Nephron progenitor cell (in vitro differentiated cells): ENCODE measurements around the gene INPP5F.
"Not testable (repeated sequence)": the region's sequence is repeated elsewhere in the genome, so short reads cannot be mapped to it uniquely, and the experiment has no call there.

Source experiments
- DNase-seq: peaks from one replicate; pipeline ENCODE4 v3.0.0; 2021
- H3K27ac Mint-ChIP-seq: 2 replicates; pipeline ENCODE4 v1.8.0; 2021; ENCODE audit warnings: mild to moderate bottlenecking, moderate library complexity, mixed read lengths
- H3K27me3 Mint-ChIP-seq: 2 replicates; pipeline ENCODE4 v1.8.0; 2021; ENCODE audit warnings: mild to moderate bottlenecking, low read depth, mixed read lengths; ENCODE audit not compliant: poor library complexity
- H3K36me3 Mint-ChIP-seq: 2 replicates; pipeline ENCODE4 v1.8.0; 2021; ENCODE audit warnings: low read depth, mixed read lengths
- H3K4me1 Mint-ChIP-seq: 2 replicates; pipeline ENCODE4 v1.8.0; 2021; ENCODE audit warnings: mixed read lengths
- H3K4me3 Mint-ChIP-seq: 2 replicates; pipeline ENCODE4 v1.8.0; 2021; ENCODE audit warnings: mild to moderate bottlenecking, moderate library complexity, mixed read lengths
- H3K9me3 Mint-ChIP-seq: 2 replicates; pipeline ENCODE4 v1.8.0; 2021; ENCODE audit warnings: mild to moderate bottlenecking, moderate library complexity, mixed read lengths
- TF ChIP-seq, protein P1 (sequence below): fragments of 200-600 bp; sonication (generic); IDR thresholded peaks from 2 replicates; pipeline ENCODE4 v1.5.0; 2021; ENCODE audit warnings: antibody characterized with exemption

Gene INPP5F

DNA sequence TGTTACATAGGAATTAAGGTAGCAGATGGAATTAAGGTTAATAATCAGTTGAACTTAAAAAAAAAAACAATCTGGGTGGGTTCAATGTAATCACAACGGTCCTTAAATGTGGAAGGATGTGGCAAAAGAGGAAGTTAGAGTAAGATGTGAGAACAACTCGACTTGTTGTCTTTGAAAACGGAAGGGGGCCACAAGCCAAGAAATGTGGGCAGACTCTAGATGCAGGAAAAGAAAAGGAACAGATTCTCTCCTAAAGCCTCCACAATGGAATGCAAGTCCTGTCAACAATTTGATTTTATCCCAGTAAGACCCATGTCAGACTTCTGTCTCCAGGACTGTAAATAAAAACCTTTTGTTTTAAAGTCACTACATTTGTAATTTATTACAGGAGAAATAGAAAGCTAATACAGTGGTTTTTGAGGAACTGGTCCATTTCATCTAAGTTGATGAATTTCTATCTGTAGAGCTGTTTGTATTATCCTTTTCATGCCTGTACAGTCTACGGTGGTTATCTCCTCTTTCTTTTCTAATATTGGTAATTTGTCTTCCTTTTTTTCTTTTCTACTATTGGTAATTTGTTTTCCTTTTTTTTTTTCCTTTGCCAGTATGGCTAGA, 138.2 kb downstream of the INPP5F start:
- H3K4me1 Mint-ChIP-seq = peaks cover 13% of the 10 kb centered on the region
- H3K36me3 Mint-ChIP-seq = peaks cover 66% of the 10 kb centered on the region
- TF ChIP-seq, protein P1, sequence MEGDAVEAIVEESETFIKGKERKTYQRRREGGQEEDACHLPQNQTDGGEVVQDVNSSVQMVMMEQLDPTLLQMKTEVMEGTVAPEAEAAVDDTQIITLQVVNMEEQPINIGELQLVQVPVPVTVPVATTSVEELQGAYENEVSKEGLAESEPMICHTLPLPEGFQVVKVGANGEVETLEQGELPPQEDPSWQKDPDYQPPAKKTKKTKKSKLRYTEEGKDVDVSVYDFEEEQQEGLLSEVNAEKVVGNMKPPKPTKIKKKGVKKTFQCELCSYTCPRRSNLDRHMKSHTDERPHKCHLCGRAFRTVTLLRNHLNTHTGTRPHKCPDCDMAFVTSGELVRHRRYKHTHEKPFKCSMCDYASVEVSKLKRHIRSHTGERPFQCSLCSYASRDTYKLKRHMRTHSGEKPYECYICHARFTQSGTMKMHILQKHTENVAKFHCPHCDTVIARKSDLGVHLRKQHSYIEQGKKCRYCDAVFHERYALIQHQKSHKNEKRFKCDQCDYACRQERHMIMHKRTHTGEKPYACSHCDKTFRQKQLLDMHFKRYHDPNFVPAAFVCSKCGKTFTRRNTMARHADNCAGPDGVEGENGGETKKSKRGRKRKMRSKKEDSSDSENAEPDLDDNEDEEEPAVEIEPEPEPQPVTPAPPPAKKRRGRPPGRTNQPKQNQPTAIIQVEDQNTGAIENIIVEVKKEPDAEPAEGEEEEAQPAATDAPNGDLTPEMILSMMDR = no peak
- no peak overlapping the region for H3K27ac Mint-ChIP-seq
- no peak for DNase-seq
- no peaks in the 10 kb centered on the region for H3K27me3 Mint-ChIP-seq
- no peak overlapping the region for H3K4me3 Mint-ChIP-seq
- H3K9me3 Mint-ChIP-seq = peaks cover 31% of the 10 kb centered on the region

DNA sequence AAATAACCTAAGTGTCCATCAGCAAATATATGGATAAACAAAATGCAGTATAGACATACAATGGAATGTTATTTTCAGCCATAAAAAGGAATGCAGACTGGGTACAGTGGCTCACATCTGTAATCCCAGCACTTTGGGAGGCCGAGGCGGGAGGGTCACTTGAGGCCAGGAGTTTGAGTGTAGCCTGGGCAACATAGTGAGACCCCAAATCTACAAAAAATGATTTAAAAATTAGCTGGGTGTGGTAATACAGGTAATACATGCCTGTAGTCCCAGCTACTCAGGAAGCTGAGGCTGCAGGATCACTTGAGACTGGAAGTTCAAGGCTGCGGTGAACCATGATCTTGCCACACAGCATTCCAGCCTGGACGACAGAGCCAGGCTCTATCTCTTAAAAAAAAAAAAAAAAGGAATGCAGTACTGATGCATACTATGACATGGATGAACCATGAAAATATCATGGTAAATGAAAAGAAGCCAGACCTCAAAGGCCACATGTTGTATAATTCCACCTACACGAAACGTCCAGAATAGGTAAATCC, 139.9 kb downstream of the INPP5F start:
- no peaks in the 10 kb centered on the region for H3K27me3 Mint-ChIP-seq
- H3K27ac Mint-ChIP-seq = no peak overlapping the region
- peaks cover 70% of the 10 kb centered on the region for H3K36me3 Mint-ChIP-seq
- no peak overlapping the region for H3K4me3 Mint-ChIP-seq
- no peak for DNase-seq
- TF ChIP-seq, protein P1 = no peak
- H3K9me3 Mint-ChIP-seq = peaks cover 31% of the 10 kb centered on the region
- H3K4me1 Mint-ChIP-seq = peaks cover 18% of the 10 kb centered on the region

DNA sequence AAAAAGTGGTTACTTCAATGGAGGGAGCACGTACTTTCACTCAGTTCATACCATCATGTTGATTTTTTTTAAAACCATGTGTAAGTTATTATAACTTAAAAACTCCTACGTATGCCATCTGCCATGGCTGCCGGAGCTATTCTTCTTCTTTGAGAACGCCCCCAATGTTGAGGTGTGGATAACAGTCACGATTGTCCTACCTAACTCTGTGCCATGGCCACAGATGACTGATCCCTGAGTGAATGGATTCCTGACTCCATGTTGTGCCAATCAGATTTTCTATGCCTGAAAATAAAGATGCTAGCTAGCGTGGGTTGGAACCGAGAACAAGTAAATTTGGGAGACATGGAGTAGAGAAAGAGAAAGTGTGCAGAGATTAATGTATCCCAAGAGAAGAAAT, 141.5 kb downstream of the INPP5F start:
- peaks cover 28% of the 10 kb centered on the region for H3K4me1 Mint-ChIP-seq
- peak overlapping the region; percentile 67 for H3K27ac Mint-ChIP-seq
- H3K36me3 Mint-ChIP-seq = peaks cover 67% of the 10 kb centered on the region
- no peak for DNase-seq
- TF ChIP-seq, protein P1 = no peak
- peaks cover 31% of the 10 kb centered on the region for H3K9me3 Mint-ChIP-seq
- no peaks in the 10 kb centered on the region for H3K27me3 Mint-ChIP-seq
- no peak overlapping the region for H3K4me3 Mint-ChIP-seq

DNA sequence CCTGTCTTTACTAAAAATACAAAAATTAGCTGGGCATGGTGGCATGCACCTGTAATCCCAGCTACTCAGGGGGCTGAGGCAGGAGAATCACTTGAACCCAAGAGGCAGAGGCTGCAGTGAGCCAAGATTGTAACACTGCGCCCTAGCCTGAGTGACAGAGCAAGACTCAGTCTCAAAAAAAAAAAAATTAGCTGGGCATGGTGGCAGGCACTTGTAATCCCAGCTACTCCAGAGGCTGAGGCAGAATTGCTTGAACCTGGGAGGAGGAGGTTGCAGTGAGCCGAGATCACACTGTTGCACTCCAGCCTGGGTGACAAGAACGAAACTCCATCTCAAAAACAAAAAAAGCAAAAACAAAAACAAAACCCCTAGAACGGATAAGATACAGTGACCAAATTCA, 143.5 kb downstream of the INPP5F start:
- DNase-seq, H3K27ac Mint-ChIP-seq, H3K27me3 Mint-ChIP-seq: not testable (repeated sequence)
- peaks cover 23% of the 10 kb centered on the region for H3K9me3 Mint-ChIP-seq
- peak overlapping the region; percentile 28 for H3K4me3 Mint-ChIP-seq
- H3K4me1 Mint-ChIP-seq = peaks cover 34% of the 10 kb centered on the region
- H3K36me3 Mint-ChIP-seq = peaks cover 46% of the 10 kb centered on the region

DNA sequence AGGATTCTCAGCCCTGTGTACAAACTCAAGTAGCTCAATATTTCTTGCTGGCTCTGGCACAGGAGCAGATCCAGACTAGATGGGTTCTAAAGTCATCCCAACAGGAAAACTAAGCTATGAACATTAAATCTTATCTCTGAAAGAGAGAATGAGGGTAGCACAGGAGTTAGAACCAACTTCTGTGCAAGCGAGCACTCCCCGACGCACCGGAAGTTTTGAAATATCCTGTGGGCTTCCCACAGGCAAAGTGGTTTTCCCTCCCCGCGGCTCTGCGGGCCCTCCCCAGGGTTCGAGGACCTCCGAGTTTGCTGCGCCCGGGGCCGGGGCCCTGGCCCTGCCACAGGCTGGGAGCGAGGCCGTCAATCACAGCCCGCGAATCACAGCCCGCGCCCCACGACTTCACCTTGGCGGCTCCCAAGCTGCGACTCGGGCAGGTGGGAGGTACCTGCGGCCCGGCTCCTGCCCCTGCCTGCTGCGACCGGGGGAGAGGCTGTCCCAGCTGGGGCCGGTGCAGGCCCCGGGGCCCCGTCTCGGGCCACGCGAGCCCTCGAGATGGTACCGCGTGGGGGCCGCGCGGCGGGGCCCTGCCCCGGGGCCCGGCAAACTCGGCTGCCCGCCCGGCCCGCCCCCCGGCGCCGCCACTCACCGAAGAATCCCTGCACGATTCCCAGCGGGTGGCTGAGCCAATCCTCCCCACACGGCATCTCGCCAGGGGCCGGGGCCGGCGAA, 146.2 kb downstream of the INPP5F start:
- no peak overlapping the region for H3K27ac Mint-ChIP-seq
- peaks cover 10% of the 10 kb centered on the region for H3K27me3 Mint-ChIP-seq
- peak overlapping the region; percentile 92 for H3K4me3 Mint-ChIP-seq
- H3K9me3 Mint-ChIP-seq = peaks cover 3% of the 10 kb centered on the region
- peaks cover 21% of the 10 kb centered on the region for H3K36me3 Mint-ChIP-seq
- TF ChIP-seq, protein P1 = no peak
- DNase-seq = peak; percentile 54
- peaks cover 34% of the 10 kb centered on the region for H3K4me1 Mint-ChIP-seq

DNA sequence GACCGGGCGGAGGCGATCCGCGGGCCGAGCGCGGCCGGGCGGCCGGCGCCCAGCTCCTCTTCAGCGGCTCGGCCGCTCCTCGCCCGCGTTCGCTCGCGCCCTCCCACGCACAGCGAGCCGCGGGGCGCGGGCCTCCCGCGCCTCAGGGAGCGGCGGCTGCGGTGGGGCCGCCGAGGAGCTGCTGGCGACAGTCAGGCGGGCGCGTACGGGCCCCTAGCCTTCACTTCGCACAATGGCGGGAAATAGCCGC, 146.7 kb downstream of the INPP5F start, which contains the start of gene MCMBP:
Gene MCMBP (minus strand): TSS at position 234 of the 250 bp plus-strand sequence. CDS start 259 bp downstream, outside the sequence.
- TF ChIP-seq, protein P1 = no peak
- Mint-ChIP-seq H3K36me3 (peaks cover 17% of the 10 kb centered on the region), H3K27ac (no peak within 1 kb of the TSS), H3K4me3 (peak within 1 kb of the TSS; percentile 92), H3K9me3 (peaks cover under 1% of the 10 kb centered on the region), H3K27me3 (peaks cover 10% of the 10 kb centered on the region), H3K4me1 (peaks cover 34% of the 10 kb centered on the region)
- peak; percentile 60 for DNase-seq
